ENCODE measurements around the gene DPYD.

DPYD gene

GRCh38 chr1:97538113-97538512 lies 382.7 kb downstream of the DPYD start:
- no peak overlapping the region for H3K4me3 ChIP-seq (replicated peaks; ENCODE audit: low read depth, low read length)
- DNase-seq (ENCODE audit: extremely low read depth, insufficient read length) = no peak
- no peaks in the 10 kb centered on the region for H3K27me3 ChIP-seq (replicated peaks; ENCODE audit: control insufficient read depth, insufficient read depth, low read length)
- TF ChIP-seq CTCF (IDR thresholded peaks at IDR 0.05; ENCODE audit: insufficient read depth, low read length, poor library complexity, severe bottlenecking) = no peak
- no peaks in the 10 kb centered on the region for H3K36me3 ChIP-seq (ENCODE audit: control insufficient read depth, insufficient read depth, low read length)

DNA sequence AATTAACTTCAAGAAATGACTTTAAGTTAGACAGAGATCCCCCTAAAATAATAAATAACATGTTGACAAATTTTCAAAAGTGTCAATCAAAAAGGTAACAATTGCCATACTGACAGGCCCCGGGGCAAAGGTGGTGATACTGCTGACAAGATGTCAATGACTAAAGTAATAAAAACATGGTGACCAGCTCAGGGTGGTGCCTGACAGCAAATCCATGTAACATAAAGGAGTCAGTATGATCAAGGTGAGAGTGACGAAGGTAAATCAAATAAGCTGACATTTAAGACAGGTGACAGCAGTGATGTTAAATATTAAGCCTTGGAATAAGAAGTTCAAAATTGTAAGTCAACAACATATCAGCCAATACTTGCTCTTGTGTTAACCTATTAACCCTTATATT lies 387.5 kb downstream of the DPYD start:
- H3K4me3 ChIP-seq (replicated peaks; ENCODE audit: low read depth, low read length) = no peak overlapping the region
- TF ChIP-seq CTCF (IDR thresholded peaks at IDR 0.05; ENCODE audit: insufficient read depth, low read length, poor library complexity, severe bottlenecking) = no peak
- DNase-seq (ENCODE audit: extremely low read depth, insufficient read length) = no peak
- H3K36me3 ChIP-seq (ENCODE audit: control insufficient read depth, insufficient read depth, low read length) = no peaks in the 10 kb centered on the region
- no peaks in the 10 kb centered on the region for H3K27me3 ChIP-seq (replicated peaks; ENCODE audit: control insufficient read depth, insufficient read depth, low read length)

- no peak for TF ChIP-seq CTCF (IDR thresholded peaks at IDR 0.05; ENCODE audit: insufficient read depth, low read length, poor library complexity, severe bottlenecking)
Measured at GRCh38 chr1:97529600-97529999, 391.2 kb downstream of the DPYD start.

DNA sequence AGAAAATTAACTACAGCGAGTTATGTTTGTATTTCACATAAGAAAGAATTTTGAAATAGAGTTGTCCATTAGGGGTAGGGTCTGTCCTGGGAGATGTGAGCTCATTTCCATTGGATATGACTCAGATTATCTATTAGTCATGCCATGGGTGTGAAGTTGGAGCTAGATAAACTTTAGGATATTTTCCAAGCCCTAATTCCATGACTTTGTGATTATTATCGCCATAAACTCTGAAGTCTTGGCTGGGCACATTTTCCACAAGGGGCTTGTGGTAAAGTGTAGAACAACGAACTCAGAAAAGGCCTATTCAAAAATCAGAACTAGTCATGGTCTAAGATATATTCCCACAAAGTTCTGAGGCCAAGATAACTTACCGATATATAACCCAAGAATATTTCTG lies 396.6 kb downstream of the DPYD start:
- H3K36me3 ChIP-seq (ENCODE audit: control insufficient read depth, insufficient read depth, low read length) = no peaks in the 10 kb centered on the region
- H3K4me3 ChIP-seq (replicated peaks; ENCODE audit: low read depth, low read length) = no peak overlapping the region
- no peaks in the 10 kb centered on the region for H3K27me3 ChIP-seq (replicated peaks; ENCODE audit: control insufficient read depth, insufficient read depth, low read length)
- TF ChIP-seq CTCF (IDR thresholded peaks at IDR 0.05; ENCODE audit: insufficient read depth, low read length, poor library complexity, severe bottlenecking) = no peak
- DNase-seq (ENCODE audit: extremely low read depth, insufficient read length) = no peak

More at GRCh38 chr1:97529600-97529999, 391.2 kb downstream of the DPYD start:
- H3K4me3 ChIP-seq (replicated peaks; ENCODE audit: low read depth, low read length) = no peak overlapping the region
- no peaks in the 10 kb centered on the region for H3K27me3 ChIP-seq (replicated peaks; ENCODE audit: control insufficient read depth, insufficient read depth, low read length)
- no peaks in the 10 kb centered on the region for H3K36me3 ChIP-seq (ENCODE audit: control insufficient read depth, insufficient read depth, low read length)
- DNase-seq (ENCODE audit: extremely low read depth, insufficient read length) = no peak

DNA sequence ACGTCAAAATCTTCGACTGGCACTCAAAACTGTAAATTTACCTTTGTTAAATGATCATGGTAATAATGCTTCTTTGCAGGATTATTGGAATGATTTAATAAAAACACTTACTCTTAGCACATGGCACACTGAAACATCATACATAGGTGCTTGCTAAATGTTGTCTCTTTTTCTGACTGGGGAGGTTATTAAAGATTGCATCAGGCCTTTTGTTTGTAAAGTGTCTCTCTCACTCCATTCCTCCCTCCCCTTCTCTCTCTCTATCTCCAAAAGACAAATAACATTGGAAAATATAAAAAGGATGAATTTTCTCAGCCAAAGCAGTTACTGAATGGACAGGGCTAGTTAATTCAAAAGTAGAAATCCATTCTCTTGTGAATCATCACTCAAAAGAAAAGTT lies 404.2 kb downstream of the DPYD start:
- no peak for DNase-seq (ENCODE audit: extremely low read depth, insufficient read length)
- no peak for TF ChIP-seq CTCF (IDR thresholded peaks at IDR 0.05; ENCODE audit: insufficient read depth, low read length, poor library complexity, severe bottlenecking)
- no peaks in the 10 kb centered on the region for H3K36me3 ChIP-seq (ENCODE audit: control insufficient read depth, insufficient read depth, low read length)
- H3K27me3 ChIP-seq (replicated peaks; ENCODE audit: control insufficient read depth, insufficient read depth, low read length) = no peaks in the 10 kb centered on the region
- H3K4me3 ChIP-seq (replicated peaks; ENCODE audit: low read depth, low read length) = no peak overlapping the region

- Histone ChIP-seq H3K4me3 (replicated peaks; ENCODE audit: low read depth, low read length) (no peak overlapping the region), H3K36me3 (ENCODE audit: control insufficient read depth, insufficient read depth, low read length) (no peaks in the 10 kb centered on the region), H3K27me3 (replicated peaks; ENCODE audit: control insufficient read depth, insufficient read depth, low read length) (no peaks in the 10 kb centered on the region)
- no peak for DNase-seq (ENCODE audit: extremely low read depth, insufficient read length)
- TF ChIP-seq CTCF (IDR thresholded peaks at IDR 0.05; ENCODE audit: insufficient read depth, low read length, poor library complexity, severe bottlenecking) = no peak
Measured at GRCh38 chr1:97508653-97509218, 412.1 kb downstream of the DPYD start.
